Loucy (cell line): Measurements from ENCODE around the gene PHACTR1.

Source experiments
- H2AFZ ChIP-seq: fragments of 200-600 bp; sonication (generic); 2 replicates; pipeline ENCODE4 v1.6.0; 2016; ENCODE audit warnings: antibody characterized with exemption, mild to moderate bottlenecking, low read length, moderate library complexity
- H3F3A ChIP-seq: fragments of 200-600 bp; 2 replicates; pipeline ENCODE4 v1.6.0; 2016; ENCODE audit warnings: antibody characterized with exemption, low read depth, mild to moderate bottlenecking
- H3K27me3 ChIP-seq: fragments of 200-600 bp; sonication (generic); 2 replicates; pipeline ENCODE4 v1.6.1; 2014; ENCODE audit warnings: low read length, mild to moderate bottlenecking; ENCODE audit not compliant: insufficient read depth, poor library complexity, severe bottlenecking
- H3K36me3 ChIP-seq: fragments of 200-600 bp; sonication (generic); 2 replicates; pipeline ENCODE4 v1.6.1; 2016; ENCODE audit warnings: low read length; ENCODE audit not compliant: insufficient read depth
- H3K4me1 ChIP-seq: fragments of 200-600 bp; sonication (generic); 2 replicates; pipeline ENCODE4 v1.5.1; 2014; ENCODE audit warnings: low read length, mild to moderate bottlenecking; ENCODE audit not compliant: insufficient read depth, poor library complexity, severe bottlenecking
- H3K4me2 ChIP-seq: fragments of 200-600 bp; sonication (generic); 2 replicates; pipeline ENCODE4 v1.6.0; 2014; ENCODE audit warnings: antibody characterized with exemption, low read length, low read depth, mild to moderate bottlenecking; ENCODE audit not compliant: poor library complexity, severe bottlenecking
- H3K4me3 ChIP-seq: fragments of 200-600 bp; sonication (generic); 2 replicates; pipeline ENCODE4 v1.5.1; 2014; ENCODE audit warnings: low read length, mild to moderate bottlenecking, mixed read lengths; ENCODE audit not compliant: poor library complexity, severe bottlenecking
- H3K79me2 ChIP-seq: fragments of 200-600 bp; sonication (generic); 2 replicates; pipeline ENCODE4 v1.6.1; 2014; ENCODE audit warnings: low read length; ENCODE audit not compliant: insufficient read depth
- H3K9ac ChIP-seq: fragments of 200-600 bp; sonication (generic); 2 replicates; pipeline ENCODE4 v1.6.0; 2014; ENCODE audit warnings: mild to moderate bottlenecking, low read depth, low read length, moderate library complexity; ENCODE audit not compliant: poor library complexity, severe bottlenecking
- H3K9me2 ChIP-seq: fragments of 200-600 bp; sonication (generic); replicated peaks from 2 replicates; pipeline ENCODE4 v1.6.1; 2016; ENCODE audit warnings: low read depth, low read length, mixed read lengths
- H3K9me3 ChIP-seq: fragments of 200-600 bp; sonication (generic); 2 replicates; pipeline ENCODE4 v1.6.1; 2014; ENCODE audit warnings: mild to moderate bottlenecking, antibody characterized with exemption, low read length, low read depth; ENCODE audit not compliant: insufficient read depth
- H4K20me1 ChIP-seq: fragments of 200-600 bp; sonication (generic); 2 replicates; pipeline ENCODE4 v1.6.0; 2014; ENCODE audit warnings: antibody characterized with exemption, low read length, mild to moderate bottlenecking; ENCODE audit not compliant: insufficient read depth, poor library complexity, severe bottlenecking
- CTCF ChIP-seq: fragments of 200-600 bp; sonication (generic); conservative IDR thresholded peaks from 2 replicates; pipeline ENCODE4 v1.5.1; 2014; ENCODE audit warnings: mild to moderate bottlenecking, antibody characterized with exemption, low read length
- EZH2phosphoT487 ChIP-seq: fragments of 200-600 bp; IDR thresholded peaks from 2 replicates; pipeline ENCODE4 v1.6.1; 2018; ENCODE audit warnings: antibody characterized with exemption, mild to moderate bottlenecking, moderate library complexity, borderline replicate concordance

Gene PHACTR1

GRCh38 chr6:12710921-12711320 lies 5.6 kb upstream of the PHACTR1 start:
- Histone ChIP-seq H3K9ac (no peak overlapping the region), H3K27me3 (peaks cover 4% of the 10 kb centered on the region), H3K79me2 (no peaks in the 10 kb centered on the region), H3K4me2 (no peak overlapping the region), H3K4me1 (no peaks in the 10 kb centered on the region), H2AFZ (no peak overlapping the region), H3K9me3 (no peaks in the 10 kb centered on the region), H3F3A (no peaks in the 10 kb centered on the region), H4K20me1 (no peaks in the 10 kb centered on the region), H3K36me3 (no peaks in the 10 kb centered on the region), H3K4me3 (no peak overlapping the region), H3K9me2 (no peaks in the 10 kb centered on the region)
- TF ChIP-seq CTCF (no peak), EZH2phosphoT487 (no peak)

- Histone ChIP-seq H3K79me2 (no peaks in the 10 kb centered on the region), H3F3A (no peaks in the 10 kb centered on the region), H2AFZ (no peak overlapping the region), H3K36me3 (no peaks in the 10 kb centered on the region), H4K20me1 (no peaks in the 10 kb centered on the region), H3K27me3 (no peaks in the 10 kb centered on the region), H3K4me3 (no peak overlapping the region), H3K9ac (no peak overlapping the region), H3K9me2 (no peaks in the 10 kb centered on the region), H3K4me2 (no peak overlapping the region), H3K9me3 (no peaks in the 10 kb centered on the region), H3K4me1 (no peaks in the 10 kb centered on the region)
- no peak for TF ChIP-seq CTCF
- no peak for TF ChIP-seq EZH2phosphoT487
These were observed 2.5 kb upstream of the PHACTR1 start for GRCh38 chr6:12714022-12714421.

GRCh38 chr6:12715437-12715836 lies 1.1 kb upstream of the PHACTR1 start:
- TF ChIP-seq CTCF (no peak), EZH2phosphoT487 (no peak)
- H3K4me3 ChIP-seq = no peak overlapping the region
- no peaks in the 10 kb centered on the region for H3K9me3 ChIP-seq
- H3K4me1 ChIP-seq = no peaks in the 10 kb centered on the region
- H2AFZ ChIP-seq = no peak overlapping the region
- H3K4me2 ChIP-seq = no peak overlapping the region
- no peaks in the 10 kb centered on the region for H3K27me3 ChIP-seq
- no peaks in the 10 kb centered on the region for H3K9me2 ChIP-seq
- H3K9ac ChIP-seq = no peak overlapping the region
- no peaks in the 10 kb centered on the region for H3K79me2 ChIP-seq
- no peaks in the 10 kb centered on the region for H3K36me3 ChIP-seq
- H3F3A ChIP-seq = no peaks in the 10 kb centered on the region
- no peaks in the 10 kb centered on the region for H4K20me1 ChIP-seq
